HepG2 (cell line): ENCODE measurements around the gene C1GALT1. TPM values are rescaled to one million over a fixed set of nuclear protein-coding genes. Genes with fewer than 3 reads are reported as not detected.

ENCODE experiments used
- ATF3 ChIP-seq: sonication (generic); formaldehyde crosslinking; IDR thresholded peaks from 2 replicates; pipeline ENCODE4 v1.4.0; 2020; ENCODE audit warnings: missing genetic modification reagents
- CHD4 ChIP-seq: fragments of 200-600 bp; sonication (generic); IDR thresholded peaks from 2 replicates; pipeline ENCODE4 v1.7.0; 2017; ENCODE audit warnings: mild to moderate bottlenecking, low read length, borderline replicate concordance
- FOXM1 ChIP-seq: sonication (generic); formaldehyde crosslinking; IDR thresholded peaks from 2 replicates; pipeline ENCODE4 v1.5.0; 2020; ENCODE audit warnings: missing genetic modification reagents
- POGZ ChIP-seq: sonication (generic); formaldehyde crosslinking; IDR thresholded peaks from 2 replicates; pipeline ENCODE4 v1.4.0; 2020; ENCODE audit warnings: mild to moderate bottlenecking, missing genetic modification reagents
- PPARG ChIP-seq: conservative IDR thresholded peaks from 2 replicates; pipeline ENCODE4 v1.6.1; 2016; ENCODE audit warnings: missing biosample characterization, missing genetic modification reagents
- RORA ChIP-seq: sonication (generic); formaldehyde crosslinking; IDR thresholded peaks from 2 replicates; pipeline ENCODE4 v1.5.0; 2020; ENCODE audit warnings: mild to moderate bottlenecking, missing genetic modification reagents, moderate library complexity
- ZBTB25 ChIP-seq: IDR thresholded peaks from 2 replicates; pipeline ENCODE4 v1.6.1; 2018; ENCODE audit warnings: missing genetic modification reagents
- ZNF121 ChIP-seq: sonication (generic); formaldehyde crosslinking; IDR thresholded peaks from 2 replicates; pipeline ENCODE4 v1.5.0; 2020; ENCODE audit warnings: mild to moderate bottlenecking, missing genetic modification reagents
- ZNF138 ChIP-seq: sonication (generic); formaldehyde crosslinking; IDR thresholded peaks from 2 replicates; pipeline ENCODE4 v1.5.0; 2020; ENCODE audit warnings: mild to moderate bottlenecking, low read depth, missing genetic modification reagents
- ZNF281 ChIP-seq: sonication (generic); formaldehyde crosslinking; IDR thresholded peaks from 2 replicates; pipeline ENCODE4 v1.4.0; 2020; ENCODE audit warnings: missing genetic modification reagents, borderline replicate concordance
- ZNF407 ChIP-seq: sonication (generic); formaldehyde crosslinking; IDR thresholded peaks from one replicate; pipeline ENCODE4 v1.5.1; 2020; ENCODE audit warnings: mild to moderate bottlenecking, missing genetic modification reagents; ENCODE audit errors: not compliant biosample characterization
- ZNF7 ChIP-seq: IDR thresholded peaks from 2 replicates; pipeline ENCODE4 v1.6.1; 2016; ENCODE audit warnings: missing biosample characterization, missing genetic modification reagents
- ZNF790 ChIP-seq: sonication (generic); formaldehyde crosslinking; IDR thresholded peaks from 2 replicates; pipeline ENCODE4 v1.8.0; 2022; ENCODE audit warnings: missing genetic modification reagents, mild to moderate bottlenecking, borderline replicate concordance
- ZNF841 ChIP-seq: sonication (generic); formaldehyde crosslinking; IDR thresholded peaks from 2 replicates; pipeline ENCODE4 v1.8.1; 2023; ENCODE audit warnings: missing genetic modification reagents, borderline replicate concordance
- ZSCAN5A ChIP-seq: sonication (generic); formaldehyde crosslinking; IDR thresholded peaks from 2 replicates; pipeline ENCODE4 v1.8.0; 2022; ENCODE audit warnings: mild to moderate bottlenecking, missing genetic modification reagents, borderline replicate concordance
- polyA plus RNA-seq, 8 experiments: library from polyadenylated mRNA; depleted of rRNA in 3 of 8; stranded (reverse) in 7 of 8; unstranded in 1 of 8; fragments of >200 nt; fragmentation: Illumina TruSeq in 4 of 8; extraction: Trizol in 4 of 8; gene quantifications; 2 replicates each; pipeline versions ENCODE4 v1.2.1 to v1.2.3, GENCODE V29; 2011 to 2016; ENCODE audit warnings: low read depth in 4 of 8, missing spikeins in 1 of 8, mixed read lengths in 1 of 8; ENCODE audit not compliant: insufficient read depth in 1 of 8
- total RNA-seq, 5 experiments: library from RNA; depleted of rRNA; stranded (reverse); fragments of >200 nt; fragmentation: Illumina TruSeq; extraction: Trizol; gene quantifications; 2 replicates each; pipeline ENCODE4 v1.2.3, GENCODE V29; 2016; ENCODE audit warnings: low read depth in 1 of 5

C1GALT1 gene
- total and polyA plus RNA-seq, 2 of the 13 experiments (the other 11 are each of a cell fraction or from before 2014, with no cell fraction given) = 57.1 to 65.9 TPM

- TF ChIP-seq ZNF281 (CRISPR knock-in tag) (peak; percentile 62; the same call in 1 of the 2 replicates), ATF3 (CRISPR knock-in tag) (no peak), ZNF841 (CRISPR knock-in tag) (no peak), ZNF7 (CRISPR knock-in tag) (no peak), POGZ (CRISPR knock-in tag) (peak; percentile 57), ZNF407 (CRISPR knock-in tag) (no peak), RORA (no peak), FOXM1 (CRISPR knock-in tag) (no peak), ZNF138 (no peak), ZSCAN5A (peak; percentile 44; the same call in 1 of the 2 replicates), PPARG (CRISPR knock-in tag) (no peak; the same call in 1 of the 2 replicates), ZNF790 (no peak), CHD4 (peak; percentile 53; the same call in 1 of the 2 replicates), ZBTB25 (CRISPR knock-in tag) (peak; percentile 18; the same call in 1 of the 2 replicates), ZNF121 (no peak)
Measured at GRCh38 chr7:7148798-7149481, 33.4 kb upstream of the C1GALT1 start (continued).
